ENCODE measurements around the gene CHCHD3.

DNA sequence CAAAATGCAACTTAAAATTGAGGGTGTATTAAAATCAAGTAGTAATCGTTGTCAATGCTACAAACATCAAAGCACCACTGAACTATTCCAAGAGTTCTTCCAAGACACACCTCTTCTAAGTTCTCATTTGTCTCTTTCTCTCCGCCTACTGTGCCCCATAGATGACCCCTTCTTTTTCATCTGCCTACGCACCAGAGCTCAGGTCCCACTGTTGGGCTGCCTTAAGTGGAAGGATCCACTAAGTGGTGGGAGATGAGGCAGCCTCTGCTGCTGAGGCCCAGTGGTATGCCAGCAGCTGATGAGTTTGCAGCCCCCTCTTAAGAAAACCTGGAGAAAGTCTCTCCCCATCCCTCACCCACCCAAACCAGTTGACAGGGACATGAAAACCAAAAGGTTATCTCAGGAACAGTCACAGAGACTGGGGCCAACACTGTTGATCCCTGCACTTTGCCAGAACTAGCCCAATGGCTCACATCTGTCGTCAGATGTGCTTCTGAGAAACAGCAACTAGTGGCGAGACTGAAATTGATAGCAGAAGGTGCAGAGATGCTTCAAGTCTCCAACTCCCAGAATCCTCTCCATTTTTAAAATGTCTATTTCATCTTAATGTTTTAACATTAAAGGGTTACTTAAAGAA is 88.4 kb downstream of the CHCHD3 start:
- TF ChIP-seq, protein P1, sequence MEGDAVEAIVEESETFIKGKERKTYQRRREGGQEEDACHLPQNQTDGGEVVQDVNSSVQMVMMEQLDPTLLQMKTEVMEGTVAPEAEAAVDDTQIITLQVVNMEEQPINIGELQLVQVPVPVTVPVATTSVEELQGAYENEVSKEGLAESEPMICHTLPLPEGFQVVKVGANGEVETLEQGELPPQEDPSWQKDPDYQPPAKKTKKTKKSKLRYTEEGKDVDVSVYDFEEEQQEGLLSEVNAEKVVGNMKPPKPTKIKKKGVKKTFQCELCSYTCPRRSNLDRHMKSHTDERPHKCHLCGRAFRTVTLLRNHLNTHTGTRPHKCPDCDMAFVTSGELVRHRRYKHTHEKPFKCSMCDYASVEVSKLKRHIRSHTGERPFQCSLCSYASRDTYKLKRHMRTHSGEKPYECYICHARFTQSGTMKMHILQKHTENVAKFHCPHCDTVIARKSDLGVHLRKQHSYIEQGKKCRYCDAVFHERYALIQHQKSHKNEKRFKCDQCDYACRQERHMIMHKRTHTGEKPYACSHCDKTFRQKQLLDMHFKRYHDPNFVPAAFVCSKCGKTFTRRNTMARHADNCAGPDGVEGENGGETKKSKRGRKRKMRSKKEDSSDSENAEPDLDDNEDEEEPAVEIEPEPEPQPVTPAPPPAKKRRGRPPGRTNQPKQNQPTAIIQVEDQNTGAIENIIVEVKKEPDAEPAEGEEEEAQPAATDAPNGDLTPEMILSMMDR (IDR thresholded peaks at IDR 0.05), result no peak
- TF ChIP-seq EP300 (IDR thresholded peaks at IDR 0.05), result no peak
- TF ChIP-seq POLR2A (IDR thresholded peaks at IDR 0.05), result no peak

Data from tibial nerve (tissue), 4 donors.